Loucy (cell line): Measurements from ENCODE around the gene DUSP18.

Experiments used
- CTCF ChIP-seq: fragments of 200-600 bp; sonication (generic); conservative IDR thresholded peaks from 2 replicates; pipeline ENCODE4 v1.5.1; 2014; ENCODE audit warnings: mild to moderate bottlenecking, antibody characterized with exemption, low read length
- EZH2phosphoT487 ChIP-seq: fragments of 200-600 bp; IDR thresholded peaks from 2 replicates; pipeline ENCODE4 v1.6.1; 2018; ENCODE audit warnings: antibody characterized with exemption, mild to moderate bottlenecking, moderate library complexity, borderline replicate concordance

- TF ChIP-seq CTCF (peak; percentile 42), EZH2phosphoT487 (no peak)
These were observed 32.1 kb downstream of the DUSP18 start, which contains the start of gene SLC35E4 for GRCh38 chr22:30635273-30636225.
